Glomerular endothelial cell (primary cell): ENCODE measurements around the gene SHBG. TPM values are rescaled to one million over a fixed set of nuclear protein-coding genes. Genes with fewer than 3 reads are reported as not detected.

Experiments used
- DNase-seq: peaks from one replicate; pipeline ENCODE4 v3.0.0-alpha.2; 2011; ENCODE audit warnings: low read depth, low spot score; ENCODE audit errors: extremely low read depth
- total RNA-seq: library from RNA; depleted of rRNA; stranded (reverse); fragments of >200 nt; gene quantifications from 2 replicates; pipeline ENCODE4 v1.2.3, GENCODE V29; 2015

Gene SHBG
- total RNA-seq, 1 donor from 2014 or later = 0.58 TPM

- no peak for DNase-seq
Observed at GRCh38 chr17:7644775-7645174, 14.8 kb downstream of the SHBG start.

- DNase-seq = no peak
Observed at GRCh38 chr17:7646457-7646856, 16.5 kb downstream of the SHBG start.

GRCh38 chr17:7647018-7647417 lies 17.1 kb downstream of the SHBG start:
- DNase-seq = no peak

GRCh38 chr17:7650509-7651096 lies 20.7 kb downstream of the SHBG start, which contains the start of gene ATP1B2:
ATP1B2 (plus strand) TSS chr17:7650926; CDS start chr17:7651519, 593 bp downstream.
- DNase-seq = no peak

- no peak for DNase-seq
Observed at GRCh38 chr17:7651097-7651664, 21.2 kb downstream of the SHBG start.

- no peak for DNase-seq
Observed at GRCh38 chr17:7651665-7652387, 21.9 kb downstream of the SHBG start.

GRCh38 chr17:7652388-7653356 lies 22.7 kb downstream of the SHBG start:
- DNase-seq = no peak

GRCh38 chr17:7654832-7655540 lies 25.1 kb downstream of the SHBG start:
- no peak for DNase-seq

GRCh38 chr17:7655541-7655840 lies 25.6 kb downstream of the SHBG start:
- DNase-seq = no peak

GRCh38 chr17:7656958-7657609 lies 27.1 kb downstream of the SHBG start:
- no peak for DNase-seq

GRCh38 chr17:7667656-7668406 lies 37.9 kb downstream of the SHBG start:
- no peak for DNase-seq

- DNase-seq = no peak
Observed at GRCh38 chr17:7668482-7668881, 38.5 kb downstream of the SHBG start.

- DNase-seq = no peak
Observed at GRCh38 chr17:7673239-7673638, 43.3 kb downstream of the SHBG start.

GRCh38 chr17:7674934-7675333 lies 45.0 kb downstream of the SHBG start:
- DNase-seq = no peak

- DNase-seq = no peak
Observed at GRCh38 chr17:7676533-7676932, 46.6 kb downstream of the SHBG start.

- no peak for DNase-seq
Observed at GRCh38 chr17:7677388-7678067, 47.6 kb downstream of the SHBG start.
